Testis (tissue), 3 donors: ENCODE data around the gene PTH2. TPM values are rescaled to one million over a fixed set of nuclear protein-coding genes. Genes with fewer than 3 reads are reported as not detected.
"Not testable (repeated sequence)": the region's sequence is repeated elsewhere in the genome, so short reads cannot be mapped to it uniquely, and the experiment has no call there.

Source experiments
- DNase-seq: peaks from one replicate; pipeline ENCODE4 v3.0.0-alpha.2; 2019
- H3K27ac ChIP-seq, 2 donors: fragments of 200-600 bp; sonication (generic); one replicate each; pipeline ENCODE4 v1.5.1; 2019
- H3K27me3 ChIP-seq: fragments of 200-600 bp; sonication (generic); one replicate; pipeline ENCODE4 v1.5.1; 2019
- H3K36me3 ChIP-seq: fragments of 200-600 bp; sonication (generic); one replicate; pipeline ENCODE4 v1.5.1; 2017; ENCODE audit warnings: low read depth; ENCODE audit errors: missing control alignments
- H3K4me1 ChIP-seq: fragments of 200-600 bp; sonication (generic); one replicate; pipeline ENCODE4 v1.5.1; 2019
- H3K4me3 ChIP-seq, 2 donors: fragments of 200-600 bp; sonication (generic); one replicate each; pipeline ENCODE4 v1.5.1; 2017 to 2019
- H3K9me3 ChIP-seq: fragments of 200-600 bp; sonication (generic); one replicate; pipeline ENCODE4 v1.5.1; 2017
- POLR2A ChIP-seq: fragments of 450-650 bp; IDR thresholded peaks from one replicate; pipeline ENCODE4 v1.6.1; 2017; ENCODE audit warnings: antibody characterized with exemption, mild to moderate bottlenecking, moderate library complexity
- WGBS, 2 donors: methylation state at CpG; one replicate each; pipeline ENCODE4 v1.1.5; 2018; 5-methylcytosine and 5-hydroxymethylcytosine counted together
- intact Hi-C: fragments of 100-400 bp; cut with DNase I; formaldehyde crosslinking; loops from one replicate; pipeline ENCODE4 v1.15.1; 2023; ENCODE audit warnings: low total_unique reads
- polyA plus RNA-seq: library from polyadenylated mRNA; stranded (reverse); fragments of 350-450 nt; fragmentation: Illumina TruSeq; extraction: RNeasy Lipid Tissue Mini Kit (QIAGEN cat#74804); gene quantifications from one replicate; pipeline ENCODE4 v1.2.3, GENCODE V29; 2014; ENCODE audit warnings: low read depth, low replicate concordance; ENCODE audit not compliant: insufficient read depth
- total RNA-seq, 2 donors: library from RNA; depleted of rRNA; stranded (reverse); fragments of >200 nt; gene quantifications; one replicate each; pipeline ENCODE4 v1.2.3, GENCODE V29; 2016
- TF ChIP-seq, protein P1 (sequence below), 3 experiments: fragments of 450-650 bp in 2 of 3; fragments of 200-600 bp in 1 of 3; sonication (generic) in 1 of 3; IDR thresholded peaks; one replicate each; pipeline ENCODE4 v1.5.1; 2016 to 2019; ENCODE audit warnings: antibody characterized with exemption in 3 of 3, mild to moderate bottlenecking in 2 of 3, moderate library complexity in 1 of 3

The PTH2 gene
- total and polyA plus RNA-seq, 3 donors from 2014 or later: not detected

DNA sequence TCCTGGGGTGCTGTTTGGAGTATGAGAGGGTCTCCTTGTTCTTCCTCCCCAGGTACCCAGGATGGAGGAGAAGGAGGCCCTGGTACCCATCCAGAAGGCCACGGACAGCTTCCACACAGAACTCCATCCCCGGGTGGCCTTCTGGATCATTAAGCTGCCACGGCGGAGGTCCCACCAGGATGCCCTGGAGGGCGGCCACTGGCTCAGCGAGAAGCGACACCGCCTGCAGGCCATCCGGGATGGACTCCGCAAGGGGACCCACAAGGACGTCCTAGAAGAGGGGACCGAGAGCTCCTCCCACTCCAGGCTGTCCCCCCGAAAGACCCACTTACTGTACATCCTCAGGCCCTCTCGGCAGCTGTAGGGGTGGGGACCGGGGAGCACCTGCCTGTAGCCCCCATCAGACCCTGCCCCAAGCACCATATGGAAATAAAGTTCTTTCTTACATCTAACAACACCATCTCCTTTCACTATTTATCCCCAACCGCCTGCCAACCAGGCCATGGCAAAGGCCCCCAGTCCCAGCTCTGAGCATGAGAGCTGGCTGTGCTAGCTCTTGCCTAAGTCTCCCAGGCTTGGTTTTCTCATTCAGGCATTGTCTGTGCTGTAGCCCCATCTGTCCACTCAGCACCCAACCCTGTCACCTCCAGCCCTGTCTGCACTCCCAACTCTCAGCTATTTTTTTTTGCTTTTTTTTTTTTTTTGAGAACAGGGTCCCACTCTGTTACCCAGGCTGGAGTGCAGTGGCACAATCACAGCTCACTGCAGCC lies 48.4 kb downstream of the PTH2 start:
- Histone ChIP-seq H3K9me3 (no peaks in the 10 kb centered on the region), H3K4me3 (no peak overlapping the region), H3K27ac (no peak overlapping the region), H3K36me3 (no peaks in the 10 kb centered on the region), H3K4me1 (no peaks in the 10 kb centered on the region), H3K27me3 (no peaks in the 10 kb centered on the region)
- TF ChIP-seq, protein P1, sequence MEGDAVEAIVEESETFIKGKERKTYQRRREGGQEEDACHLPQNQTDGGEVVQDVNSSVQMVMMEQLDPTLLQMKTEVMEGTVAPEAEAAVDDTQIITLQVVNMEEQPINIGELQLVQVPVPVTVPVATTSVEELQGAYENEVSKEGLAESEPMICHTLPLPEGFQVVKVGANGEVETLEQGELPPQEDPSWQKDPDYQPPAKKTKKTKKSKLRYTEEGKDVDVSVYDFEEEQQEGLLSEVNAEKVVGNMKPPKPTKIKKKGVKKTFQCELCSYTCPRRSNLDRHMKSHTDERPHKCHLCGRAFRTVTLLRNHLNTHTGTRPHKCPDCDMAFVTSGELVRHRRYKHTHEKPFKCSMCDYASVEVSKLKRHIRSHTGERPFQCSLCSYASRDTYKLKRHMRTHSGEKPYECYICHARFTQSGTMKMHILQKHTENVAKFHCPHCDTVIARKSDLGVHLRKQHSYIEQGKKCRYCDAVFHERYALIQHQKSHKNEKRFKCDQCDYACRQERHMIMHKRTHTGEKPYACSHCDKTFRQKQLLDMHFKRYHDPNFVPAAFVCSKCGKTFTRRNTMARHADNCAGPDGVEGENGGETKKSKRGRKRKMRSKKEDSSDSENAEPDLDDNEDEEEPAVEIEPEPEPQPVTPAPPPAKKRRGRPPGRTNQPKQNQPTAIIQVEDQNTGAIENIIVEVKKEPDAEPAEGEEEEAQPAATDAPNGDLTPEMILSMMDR (IDR thresholded peaks at IDR 0.05): no peak
- no peak for TF ChIP-seq POLR2A
- intact Hi-C loops: no loop called here
- DNase-seq: no peak
- WGBS, 2 donors: 90 to 94% methylated on average over 11 to 16 of the region's 16 CpGs

DNA sequence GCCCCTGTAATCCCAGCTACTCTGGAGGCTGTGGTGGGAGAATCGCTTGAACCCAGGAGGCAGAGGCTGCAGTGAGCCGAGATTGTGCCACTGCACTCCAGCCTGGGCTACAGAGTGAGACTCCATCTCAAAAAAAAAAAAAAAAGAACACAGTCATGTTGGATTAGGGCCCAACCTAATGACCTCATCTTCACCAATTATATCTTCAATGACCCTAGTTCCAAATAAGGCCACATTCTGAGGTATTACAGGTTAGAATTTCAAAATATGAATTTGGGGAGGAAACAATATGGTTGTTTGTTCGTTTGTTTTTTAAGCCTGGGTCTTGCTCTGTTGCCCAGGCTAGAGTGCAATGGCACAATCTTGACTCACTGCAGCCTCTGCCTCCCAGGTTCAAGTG lies 50.1 kb downstream of the PTH2 start:
- H3K36me3 ChIP-seq, H3K4me1 ChIP-seq, H3K9me3 ChIP-seq, H3K4me3 ChIP-seq, H3K27ac ChIP-seq, intact Hi-C loops, H3K27me3 ChIP-seq, DNase-seq: not testable (repeated sequence)
- 88 to 92% methylated on average over 3 of the region's 3 CpGs for WGBS, 2 donors

Other genes starting within 250 kb of the PTH2 start
- 10 to 100 TPM; 47.0 to 51.9 TPM for gene SLC6A16, start 98.2 kb downstream of the PTH2 start, total RNA-seq
- gene SLC6A16, start 98.2 kb downstream of the PTH2 start, polyA plus RNA-seq: 311 TPM
- gene CD37, start 88.0 kb downstream of the PTH2 start, total RNA-seq: 10 to 100 TPM; 12.6 to 16.2 TPM
- gene CD37, start 88.0 kb downstream of the PTH2 start, polyA plus RNA-seq: 23.2 TPM
- gene TEAD2, start 61.0 kb downstream of the PTH2 start, total RNA-seq: 10 to 100 TPM; 12.6 to 20.8 TPM
- 29.6 TPM for gene TEAD2, start 61.0 kb downstream of the PTH2 start, polyA plus RNA-seq
- gene DKKL1, start 59.6 kb downstream of the PTH2 start, total RNA-seq: 100 to 1,000 TPM; 145 to 190 TPM
- gene DKKL1, start 59.6 kb downstream of the PTH2 start, polyA plus RNA-seq: 487 TPM
- gene KASH5, start 35.2 kb downstream of the PTH2 start, total RNA-seq: 100 to 1,000 TPM in 1 of 2 donors, 10 to 100 TPM in 1; 72.8 to 102 TPM
- gene KASH5, start 35.2 kb downstream of the PTH2 start, polyA plus RNA-seq: 121 TPM
- gene GFY, start 1.9 kb upstream of the PTH2 start, total RNA-seq: under 1 TPM; 0.24 to 0.62 TPM
- 0.80 TPM for gene GFY, start 1.9 kb upstream of the PTH2 start, polyA plus RNA-seq
- gene SLC17A7, start 18.1 kb upstream of the PTH2 start, total RNA-seq: 1 to 10 TPM; 2.2 to 2.7 TPM
- 3.2 TPM for gene SLC17A7, start 18.1 kb upstream of the PTH2 start, polyA plus RNA-seq
- 10 to 100 TPM; 45.9 to 49.6 TPM for gene PIH1D1, start 28.4 kb upstream of the PTH2 start, total RNA-seq
- 55.3 TPM for gene PIH1D1, start 28.4 kb upstream of the PTH2 start, polyA plus RNA-seq
- gene ALDH16A1, start 29.8 kb upstream of the PTH2 start, total RNA-seq: 10 to 100 TPM; 22.4 to 24.7 TPM
- 8.5 TPM for gene ALDH16A1, start 29.8 kb upstream of the PTH2 start, polyA plus RNA-seq
- 1 to 10 TPM; 3.0 to 4.6 TPM for gene FLT3LG, start 50.8 kb upstream of the PTH2 start, total RNA-seq
- gene FLT3LG, start 50.8 kb upstream of the PTH2 start, polyA plus RNA-seq: 7.1 TPM
- 1,000 to 10,000 TPM; 1,063 to 1,721 TPM for gene RPL13A, start 64.2 kb upstream of the PTH2 start, total RNA-seq
- 1,193 TPM for gene RPL13A, start 64.2 kb upstream of the PTH2 start, polyA plus RNA-seq
- gene RPS11, start 73.0 kb upstream of the PTH2 start, total RNA-seq: 1,000 to 10,000 TPM; 1,958 to 3,437 TPM
- gene RPS11, start 73.0 kb upstream of the PTH2 start, polyA plus RNA-seq: 2,108 TPM
- gene FCGRT, start 89.2 kb upstream of the PTH2 start, total RNA-seq: 10 to 100 TPM; 52.8 to 76.9 TPM
- 130 TPM for gene FCGRT, start 89.2 kb upstream of the PTH2 start, polyA plus RNA-seq
- 10 to 100 TPM; 19.9 TPM for gene RCN3, start 104.6 kb upstream of the PTH2 start, total RNA-seq
- gene RCN3, start 104.6 kb upstream of the PTH2 start, polyA plus RNA-seq: 42.1 TPM
- gene NOSIP, start 157.1 kb upstream of the PTH2 start, total RNA-seq: 100 to 1,000 TPM; 145 to 151 TPM
- gene NOSIP, start 157.1 kb upstream of the PTH2 start, polyA plus RNA-seq: 241 TPM
- 1 to 10 TPM in 1 of 2 donors, under 1 TPM in 1; 0.71 to 1.9 TPM for gene PRRG2, start 157.9 kb upstream of the PTH2 start, total RNA-seq
- 3.0 TPM for gene PRRG2, start 157.9 kb upstream of the PTH2 start, polyA plus RNA-seq
- gene PRR12, start 167.7 kb upstream of the PTH2 start, total RNA-seq: 10 to 100 TPM; 32.8 to 33.1 TPM
- 15.7 TPM for gene PRR12, start 167.7 kb upstream of the PTH2 start, polyA plus RNA-seq
- 10 to 100 TPM; 39.3 to 41.5 TPM for gene RRAS, start 216.7 kb upstream of the PTH2 start, total RNA-seq
- gene RRAS, start 216.7 kb upstream of the PTH2 start, polyA plus RNA-seq: 69.2 TPM
- gene SCAF1, start 218.8 kb upstream of the PTH2 start, total RNA-seq: 10 to 100 TPM; 70.8 to 78.1 TPM
- 51.4 TPM for gene SCAF1, start 218.8 kb upstream of the PTH2 start, polyA plus RNA-seq
- 10 to 100 TPM; 50.1 to 51.6 TPM for gene IRF3, start 242.4 kb upstream of the PTH2 start, total RNA-seq
- gene IRF3, start 242.4 kb upstream of the PTH2 start, polyA plus RNA-seq: 34.9 TPM
- gene BCL2L12, start 242.5 kb upstream of the PTH2 start, total RNA-seq: 10 to 100 TPM; 11.3 to 19.3 TPM
- gene BCL2L12, start 242.5 kb upstream of the PTH2 start, polyA plus RNA-seq: 17.3 TPM